CD8-positive, alpha-beta memory T cell (primary cell): ENCODE data around the gene CCR3. TPM values are rescaled to one million over a fixed set of nuclear protein-coding genes. Genes with fewer than 3 reads are reported as not detected.

Experiments
- CTCF ChIA-PET: fragments of 350-600 bp; sonication (Branson Sonifier 250); formaldehyde crosslinking; loops from one replicate; lab custom pipeline; 2021; ENCODE audit warnings: antibody characterized with exemption; lab: Charles Lee
- POLR2A ChIA-PET: fragments of 350-600 bp; sonication (Branson Sonifier 250); formaldehyde crosslinking; loops from one replicate; lab custom pipeline; 2021; ENCODE audit warnings: antibody characterized with exemption; lab: Charles Lee
- DNase-seq, 5 donors: peaks; one replicate each; pipeline versions ENCODE4 v3.0.0 to v3.0.0-alpha.2; 2020 to 2022; ENCODE audit warnings: mixed read lengths in 1 of 5
- H3K27ac ChIP-seq: one replicate; pipeline ENCODE4 v1.7.0; 2013; ENCODE audit warnings: low read depth, mild to moderate bottlenecking, low read length, moderate library complexity
- H3K27me3 ChIP-seq: 2 replicates; pipeline ENCODE4 v1.7.0; 2013; ENCODE audit warnings: low read length, mild to moderate bottlenecking; ENCODE audit not compliant: insufficient read depth, poor library complexity, severe bottlenecking
- H3K36me3 ChIP-seq: 2 replicates; pipeline ENCODE4 v1.7.0; 2013; ENCODE audit warnings: mild to moderate bottlenecking, low read length, moderate library complexity; ENCODE audit not compliant: insufficient read depth
- H3K4me1 ChIP-seq: 2 replicates; pipeline ENCODE4 v1.7.0; 2013; ENCODE audit warnings: mild to moderate bottlenecking, low read length, moderate library complexity; ENCODE audit not compliant: insufficient read depth
- H3K4me3 ChIP-seq: 2 replicates; pipeline ENCODE4 v1.7.0; 2013; ENCODE audit warnings: mild to moderate bottlenecking, low read length
- H3K9me3 ChIP-seq: 2 replicates; pipeline ENCODE4 v1.7.0; 2013; ENCODE audit warnings: mild to moderate bottlenecking, low read length
- H3K27ac Mint-ChIP-seq, 8 donors: one replicate each; pipeline ENCODE4 v1.8.0; 2020 to 2021; ENCODE audit warnings: mixed read lengths in 8 of 8, mild to moderate bottlenecking in 6 of 8, inconsistent platforms in 3 of 8, moderate library complexity in 3 of 8
- H3K27me3 Mint-ChIP-seq, 2 donors: one replicate each; pipeline ENCODE4 v1.8.0; 2020 to 2021; ENCODE audit warnings: mixed read lengths in 2 of 2, mild to moderate bottlenecking in 1 of 2, moderate library complexity in 1 of 2
- H3K36me3 Mint-ChIP-seq, 3 donors: one replicate each; pipeline ENCODE4 v1.8.0; 2020 to 2021; ENCODE audit warnings: mixed read lengths in 3 of 3, inconsistent platforms in 1 of 3, mild to moderate bottlenecking in 1 of 3
- H3K4me1 Mint-ChIP-seq, 3 donors: one replicate each; pipeline ENCODE4 v1.8.0; 2020 to 2021; ENCODE audit warnings: mixed read lengths in 3 of 3, inconsistent platforms in 1 of 3, mild to moderate bottlenecking in 1 of 3
- H3K4me3 Mint-ChIP-seq, 7 donors: one replicate each; pipeline ENCODE4 v1.8.0; 2020 to 2021; ENCODE audit warnings: mixed read lengths in 7 of 7, mild to moderate bottlenecking in 6 of 7, moderate library complexity in 4 of 7, inconsistent platforms in 2 of 7
- H3K9me3 Mint-ChIP-seq, 5 donors: one replicate each; pipeline ENCODE4 v1.8.0; 2020 to 2022; ENCODE audit warnings: mixed read lengths in 5 of 5, mild to moderate bottlenecking in 3 of 5, moderate library complexity in 2 of 5, inconsistent platforms in 1 of 5
- polyA plus RNA-seq: library from polyadenylated mRNA; unstranded; fragments of 300-500 nt; fragmentation: Illumina TruSeq; gene quantifications from one replicate; pipeline ENCODE4 v1.2.3, GENCODE V29; 2021
- total RNA-seq, 2 experiments: library from RNA; stranded (reverse); gene quantifications; one replicate each; pipeline ENCODE4 v1.2.3, GENCODE V29; 2021

CCR3 gene
- total and polyA plus RNA-seq, 3 experiments from 2014 or later, result 0.22 TPM; not detected in 2

- H3K4me1 Mint-ChIP-seq, result peaks cover 25 to 42% (median 41%) of the 10 kb centered on the region in 3 donors
- POLR2A ChIA-PET, result no interaction called here
These were observed 21.7 kb downstream of the CCR3 start for GRCh38 chr3:46264002-46264401.

DNA sequence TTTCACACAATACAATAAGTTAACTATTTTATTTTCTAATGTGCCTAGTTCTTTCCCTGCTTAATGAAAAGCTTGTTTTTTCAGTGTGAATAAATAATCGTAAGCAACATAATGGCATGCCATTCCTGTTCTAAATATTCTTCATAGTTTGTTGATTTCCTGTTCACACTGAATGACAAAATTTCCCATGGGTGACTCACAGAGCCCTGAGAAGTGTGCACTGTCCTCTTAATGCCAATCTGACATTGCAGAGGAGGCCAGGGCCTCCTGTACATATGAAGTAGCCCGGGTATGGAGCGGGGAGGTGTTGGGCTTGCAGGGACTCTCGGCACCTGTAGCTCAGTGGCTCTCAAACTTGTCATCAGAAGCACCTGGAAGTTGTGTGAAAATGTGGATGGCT, 24.3 kb downstream of the CCR3 start:
- Mint-ChIP-seq H3K36me3 (peaks cover 0 to 5% (median 4%) of the 10 kb centered on the region in 3 donors), H3K4me3 (no peak overlapping the region), H3K27me3 (no peaks in the 10 kb centered on the region), H3K9me3 (no peaks in the 10 kb centered on the region), H3K4me1 (peaks cover 39 to 57% (median 57%) of the 10 kb centered on the region in 3 donors), H3K27ac (peak overlapping the region in 1 of 8 donors; percentile 37)
- ChIA-PET CTCF (interaction anchor here (1.0 to 3.9 kb wide), 3 partner anchors 10 to 106 kb away, joined by 3 to 16 read pairs (median 3); partner anchors contain the start of gene CCR5), POLR2A (interaction anchor here (0.6 kb wide), 1 partner anchor 14 kb away, joined by 3 read pairs; no protein-coding TSS in a partner anchor)
- H3K4me1 ChIP-seq, result peaks cover 12% of the 10 kb centered on the region
- no peaks in the 10 kb centered on the region for H3K36me3 ChIP-seq
- H3K4me3 ChIP-seq, result no peak overlapping the region
- no peak for DNase-seq
- no peaks in the 10 kb centered on the region for H3K27me3 ChIP-seq
- H3K9me3 ChIP-seq, result no peaks in the 10 kb centered on the region
- H3K27ac ChIP-seq, result no peak overlapping the region

More at GRCh38 chr3:46264002-46264401, 21.7 kb downstream of the CCR3 start:
- H3K27ac ChIP-seq, result no peak overlapping the region
- H3K4me1 ChIP-seq, result peaks cover under 1% of the 10 kb centered on the region
- H3K4me3 Mint-ChIP-seq, result no peak overlapping the region
- peaks cover 4 to 11% (median 10%) of the 10 kb centered on the region in 5 donors for H3K9me3 Mint-ChIP-seq
- no peaks in the 10 kb centered on the region for H3K36me3 ChIP-seq
- DNase-seq, result no peak
- no peak overlapping the region for H3K27ac Mint-ChIP-seq
- H3K9me3 ChIP-seq, result no peaks in the 10 kb centered on the region
- H3K27me3 Mint-ChIP-seq, result no peaks in the 10 kb centered on the region
- no peak overlapping the region for H3K4me3 ChIP-seq
- H3K27me3 ChIP-seq, result no peaks in the 10 kb centered on the region
- H3K36me3 Mint-ChIP-seq, result peaks cover 0 to 16% (median 9%) of the 10 kb centered on the region in 3 donors
- CTCF ChIA-PET, result interaction anchor here (3.8 kb wide), 1 partner anchor 105 kb away, joined by 20 read pairs; no protein-coding TSS in a partner anchor

- DNase-seq, result peak in 1 of 5 donors; percentile 21
- no peaks in the 10 kb centered on the region for H3K27me3 Mint-ChIP-seq
- peak overlapping the region; percentile 5 to 81 (median 50) for H3K27ac Mint-ChIP-seq
- H3K36me3 Mint-ChIP-seq, result peaks cover 0 to 5% (median 4%) of the 10 kb centered on the region in 3 donors
- no peaks in the 10 kb centered on the region for H3K36me3 ChIP-seq
- H3K4me3 ChIP-seq, result no peak overlapping the region
- no peaks in the 10 kb centered on the region for H3K9me3 Mint-ChIP-seq
- POLR2A ChIA-PET, result no interaction called here
- CTCF ChIA-PET, result interaction anchor here (0.6 to 1.4 kb wide), 6 partner anchors 99 to 193 kb away, joined by 3 to 4 read pairs (median 4); partner anchors contain the start of gene CCR5
- H3K27me3 ChIP-seq, result no peaks in the 10 kb centered on the region
- peaks cover 29 to 39% (median 36%) of the 10 kb centered on the region in 3 donors for H3K4me1 Mint-ChIP-seq
- H3K4me3 Mint-ChIP-seq, result peak overlapping the region in 5 of 7 donors; percentile 6 to 63 (median 31)
- H3K27ac ChIP-seq, result no peak overlapping the region
- H3K9me3 ChIP-seq, result no peaks in the 10 kb centered on the region
- H3K4me1 ChIP-seq, result peaks cover 12% of the 10 kb centered on the region
These were observed 27.3 kb downstream of the CCR3 start for GRCh38 chr3:46269556-46269955.

GRCh38 chr3:46270474-46270873, 28.2 kb downstream of the CCR3 start:
- Mint-ChIP-seq H3K27ac (peak overlapping the region in 5 of 8 donors; percentile 17 to 86 (median 56)), H3K36me3 (peaks cover 0 to 5% (median 4%) of the 10 kb centered on the region in 3 donors), H3K4me3 (peak overlapping the region in 2 of 7 donors; percentile 5 to 8), H3K27me3 (no peaks in the 10 kb centered on the region), H3K9me3 (no peaks in the 10 kb centered on the region), H3K4me1 (peaks cover 30 to 39% (median 36%) of the 10 kb centered on the region in 3 donors)
- Histone ChIP-seq H3K9me3 (no peaks in the 10 kb centered on the region), H3K4me3 (no peak overlapping the region), H3K36me3 (no peaks in the 10 kb centered on the region), H3K4me1 (peaks cover 12% of the 10 kb centered on the region), H3K27me3 (no peaks in the 10 kb centered on the region), H3K27ac (no peak overlapping the region)
- ChIA-PET POLR2A (no interaction called here), CTCF (interaction anchor here (1.0 kb wide), 1 partner anchor 99 kb away, joined by 3 read pairs; no protein-coding TSS in a partner anchor)
- no peak for DNase-seq

- Mint-ChIP-seq H3K27ac (no peak overlapping the region), H3K27me3 (peaks cover 0 to 1% of the 10 kb centered on the region in 2 donors), H3K4me1 (peaks cover 32 to 40% (median 36%) of the 10 kb centered on the region in 3 donors), H3K4me3 (no peak overlapping the region), H3K9me3 (no peaks in the 10 kb centered on the region), H3K36me3 (peaks cover 0 to 5% (median 4%) of the 10 kb centered on the region in 3 donors)
- no peaks in the 10 kb centered on the region for H3K27me3 ChIP-seq
- ChIA-PET CTCF (interaction anchor here (1.6 kb wide), 1 partner anchor 97 kb away, joined by 5 read pairs; no protein-coding TSS in a partner anchor), POLR2A (interaction anchor here (0.6 kb wide), 2 partner anchors 92 to 248 kb away, joined by 3 read pairs; no protein-coding TSS in a partner anchor)
- H3K9me3 ChIP-seq, result no peaks in the 10 kb centered on the region
- DNase-seq, result no peak
- H3K36me3 ChIP-seq, result no peaks in the 10 kb centered on the region
- H3K27ac ChIP-seq, result no peak overlapping the region
- H3K4me1 ChIP-seq, result peaks cover 13% of the 10 kb centered on the region
- H3K4me3 ChIP-seq, result no peak overlapping the region
These were observed 29.0 kb downstream of the CCR3 start for GRCh38 chr3:46271209-46271745.

- H3K4me3 Mint-ChIP-seq, result no peak overlapping the region
- peaks cover 34 to 42% (median 38%) of the 10 kb centered on the region in 3 donors for H3K4me1 Mint-ChIP-seq
- no peak overlapping the region for H3K4me3 ChIP-seq
- H3K27me3 ChIP-seq, result no peaks in the 10 kb centered on the region
- H3K27ac Mint-ChIP-seq, result peak overlapping the region in 2 of 8 donors; percentile 33 to 63
- ChIA-PET POLR2A (no interaction called here), CTCF (interaction anchor here (0.7 to 1.6 kb wide), 2 partner anchors 57 to 96 kb away, joined by 3 to 5 read pairs; no protein-coding TSS in a partner anchor)
- no peak for DNase-seq
- no peaks in the 10 kb centered on the region for H3K9me3 ChIP-seq
- no peaks in the 10 kb centered on the region for H3K36me3 ChIP-seq
- no peak overlapping the region for H3K27ac ChIP-seq
- H3K9me3 Mint-ChIP-seq, result no peaks in the 10 kb centered on the region
- H3K4me1 ChIP-seq, result peaks cover 20% of the 10 kb centered on the region
- H3K27me3 Mint-ChIP-seq, result peaks cover 0 to 1% of the 10 kb centered on the region in 2 donors
- H3K36me3 Mint-ChIP-seq, result peaks cover 0 to 5% (median 4%) of the 10 kb centered on the region in 3 donors
These were observed 29.8 kb downstream of the CCR3 start for GRCh38 chr3:46272028-46272451.

DNA sequence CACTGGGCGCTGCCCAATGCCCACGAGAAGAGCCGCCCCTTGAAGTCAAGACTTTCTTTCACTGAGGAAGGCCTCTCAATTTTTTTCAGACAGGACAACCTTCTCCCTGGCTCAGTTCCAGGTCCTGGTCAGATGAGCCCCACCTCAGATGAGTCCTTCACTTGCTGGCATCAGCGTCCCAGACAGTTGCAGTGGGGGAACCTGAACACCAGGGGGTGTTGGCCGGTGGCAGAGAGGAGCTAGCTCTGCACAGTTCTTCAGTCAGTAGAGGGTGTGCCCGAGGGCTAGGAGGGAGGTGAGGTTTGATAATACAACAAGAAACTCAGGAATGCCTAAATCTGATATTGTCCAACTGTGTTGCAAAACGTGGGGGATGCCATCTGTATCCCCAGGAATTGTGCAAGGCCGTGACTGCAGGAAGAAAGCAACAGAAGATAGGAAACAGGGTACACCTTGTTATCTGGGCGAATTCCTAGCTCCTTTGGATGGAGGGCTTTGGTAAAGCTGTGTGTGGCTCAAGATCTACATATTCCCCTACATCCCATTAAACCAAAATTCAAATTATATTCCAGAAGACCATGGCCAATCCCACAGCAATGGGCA, 34.3 kb downstream of the CCR3 start:
- H3K36me3 Mint-ChIP-seq, result no peaks in the 10 kb centered on the region
- POLR2A ChIA-PET, result interaction anchor here (0.5 to 1.8 kb wide), 2 partner anchors 60 to 93 kb away, joined by 4 to 14 read pairs; partner anchors contain the start of gene CCR5
- peaks cover 39% of the 10 kb centered on the region for H3K4me1 ChIP-seq
- DNase-seq, result peak; percentile 54 to 87 (median 67)
- H3K4me3 ChIP-seq, result no peak overlapping the region
- H3K4me1 Mint-ChIP-seq, result peaks cover 40 to 49% (median 48%) of the 10 kb centered on the region in 3 donors
- peak overlapping the region in 6 of 7 donors; percentile 1 to 74 (median 60) for H3K4me3 Mint-ChIP-seq
- H3K9me3 Mint-ChIP-seq, result peaks cover 0 to 3% (median 0%) of the 10 kb centered on the region in 5 donors
- H3K27me3 Mint-ChIP-seq, result peaks cover 0 to 1% of the 10 kb centered on the region in 2 donors
- H3K36me3 ChIP-seq, result no peaks in the 10 kb centered on the region
- no peaks in the 10 kb centered on the region for H3K9me3 ChIP-seq
- CTCF ChIA-PET, result interaction anchor here (0.6 to 4.5 kb wide), 28 partner anchors 10 to 333 kb away, joined by 3 to 156 read pairs (median 5); partner anchors contain the start of genes CCR2, CCR5, CCR5AS and CCRL2
- no peaks in the 10 kb centered on the region for H3K27me3 ChIP-seq
- H3K27ac Mint-ChIP-seq, result peak overlapping the region; percentile 16 to 91 (median 76)
- no peak overlapping the region for H3K27ac ChIP-seq
